PC-3 (cell line): Measurements from ENCODE around the gene PTGDS. TPM values are rescaled to one million over a fixed set of nuclear protein-coding genes. Genes with fewer than 3 reads are reported as not detected.

Experiments used
- ATAC-seq: fragments of 200-7000 bp; cut with Tn5 transposase; 2 replicates; pipeline ENCODE4 v1.9.1; 2020; ENCODE audit warnings: mild to moderate bottlenecking, moderate library complexity
- BruUV-seq: library from RNA; stranded (reverse); fragments of 400-500 nt; replicated peaks from 2 replicates; lab custom pipeline; 2021; lab: Mats Ljungman, UMichigan
- CTCF ChIA-PET: fragments of 300-600 bp; sonication (Branson Sonifier 250); formaldehyde crosslinking; loops from one replicate; lab custom pipeline; 2022; ENCODE audit warnings: antibody characterized with exemption; lab: Charles Lee
- POLR2A ChIA-PET: fragments of 300-600 bp; sonication (Branson Sonifier 250); formaldehyde crosslinking; loops from one replicate; lab custom pipeline; 2022; ENCODE audit warnings: antibody characterized with exemption; ENCODE audit not compliant: unreplicated experiment; lab: Charles Lee
- DNase-seq: peaks from one replicate; pipeline ENCODE4 v3.0.0-alpha.2; 2015
- H2AFZ ChIP-seq: fragments of 300-600 bp; sonication (generic); 2 replicates; pipeline ENCODE4 v1.6.0; 2016; ENCODE audit warnings: antibody characterized with exemption, low read length
- H3F3A ChIP-seq: fragments of 300-600 bp; sonication (generic); one replicate; pipeline ENCODE4 v1.6.0; 2017; ENCODE audit warnings: antibody characterized with exemption, low read length, control low read depth, mild to moderate bottlenecking; ENCODE audit not compliant: unreplicated experiment
- H3K27ac ChIP-seq: fragments of 300-600 bp; sonication (generic); 2 replicates; pipeline ENCODE4 v1.5.1; 2016; ENCODE audit warnings: mild to moderate bottlenecking, low read length
- H3K27me3 ChIP-seq: fragments of 300-600 bp; sonication (generic); 2 replicates; pipeline ENCODE4 v1.6.1; 2016; ENCODE audit warnings: low read length, mixed read lengths
- H3K36me3 ChIP-seq: fragments of 300-600 bp; sonication (generic); 2 replicates; pipeline ENCODE4 v1.6.1; 2016; ENCODE audit warnings: low read depth, mixed run types, low read length, mixed read lengths
- H3K4me1 ChIP-seq: fragments of 300-600 bp; sonication (generic); 2 replicates; pipeline ENCODE4 v1.5.1; 2016; ENCODE audit warnings: low read length; ENCODE audit not compliant: insufficient read depth
- H3K4me2 ChIP-seq: fragments of 300-600 bp; sonication (generic); 2 replicates; pipeline ENCODE4 v1.6.0; 2016; ENCODE audit warnings: low read length
- H3K4me3 ChIP-seq: fragments of 300-600 bp; sonication (generic); 2 replicates; pipeline ENCODE4 v1.5.1; 2016; ENCODE audit warnings: mild to moderate bottlenecking, low read length, mixed read lengths
- H3K79me2 ChIP-seq: fragments of 300-600 bp; sonication (generic); 2 replicates; pipeline ENCODE4 v1.6.1; 2017; ENCODE audit warnings: low read length, mixed read lengths
- H3K9ac ChIP-seq: fragments of 300-600 bp; sonication (generic); 2 replicates; pipeline ENCODE4 v1.6.0; 2016; ENCODE audit warnings: mild to moderate bottlenecking, low read length
- H3K9me2 ChIP-seq: fragments of 300-600 bp; sonication (generic); replicated peaks from 2 replicates; pipeline ENCODE4 v1.6.1; 2016; ENCODE audit warnings: mixed run types, low read length, mixed read lengths
- H3K9me3 ChIP-seq: fragments of 300-600 bp; sonication (generic); 2 replicates; pipeline ENCODE4 v1.6.1; 2016; ENCODE audit warnings: low read length, mixed read lengths
- H4K20me1 ChIP-seq: fragments of 300-600 bp; sonication (generic); 2 replicates; pipeline ENCODE4 v1.6.1; 2016; ENCODE audit warnings: low read length, mixed read lengths
- CTCF ChIP-seq: fragments of 300-600 bp; sonication (generic); conservative IDR thresholded peaks from 2 replicates; pipeline ENCODE4 v1.5.1; 2017; ENCODE audit warnings: antibody characterized with exemption, low read depth, mild to moderate bottlenecking, low read length
- EZH2 ChIP-seq: fragments of 300-600 bp; sonication (generic); IDR thresholded peaks from one replicate; pipeline ENCODE4 v1.6.1; 2017; ENCODE audit warnings: antibody characterized with exemption, mild to moderate bottlenecking, low read length; ENCODE audit not compliant: unreplicated experiment
- EZH2phosphoT487 ChIP-seq: fragments of 300-600 bp; sonication (generic); IDR thresholded peaks from 2 replicates; pipeline ENCODE4 v1.6.1; 2018; ENCODE audit warnings: mild to moderate bottlenecking, antibody characterized with exemption, low read length, borderline replicate concordance
- intact Hi-C: fragments of 100-400 bp; cut with micrococcal nuclease; formaldehyde crosslinking; loops from 2 replicates; pipeline ENCODE4 v1.9.0; 2023
- total RNA-seq: library from RNA; depleted of rRNA; stranded (reverse); fragments of >200 nt; gene quantifications from 2 replicates; pipeline ENCODE4 v1.2.3, GENCODE V29; 2014

Gene PTGDS
- total RNA-seq, 1 experiment from 2014 or later: not detected

DNA sequence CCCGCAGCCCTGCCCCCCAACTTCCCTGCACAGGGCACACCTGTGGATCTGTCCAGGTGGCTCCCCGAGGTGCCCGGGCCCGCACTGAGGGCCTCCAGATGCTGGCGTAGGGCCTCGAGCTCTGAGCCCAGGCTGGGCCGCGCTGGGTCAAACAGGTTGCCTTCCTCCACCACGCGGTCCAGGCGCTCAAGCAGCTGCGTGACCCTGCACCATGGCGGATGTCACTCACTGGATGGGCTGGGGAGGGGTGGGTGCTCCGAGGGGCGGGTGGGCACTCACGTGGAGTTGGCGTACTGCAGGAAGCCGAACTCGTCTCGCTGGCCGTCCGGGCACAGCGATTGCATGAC lies 45.3 kb downstream of the PTGDS start:
- DNase-seq (no peak), ATAC-seq (no peak)
- H3K27ac ChIP-seq: no peak overlapping the region
- H3K4me1 ChIP-seq: peaks cover 10% of the 10 kb centered on the region; the same call in 1 of the 2 replicates
- H3K9me2 ChIP-seq: no peaks in the 10 kb centered on the region
- H3K36me3 ChIP-seq: no peaks in the 10 kb centered on the region
- no peaks in the 10 kb centered on the region for H4K20me1 ChIP-seq
- intact Hi-C loops: no loop called here
- POLR2A ChIA-PET: interaction anchor here (0.5 kb wide), 1 partner anchor 31 kb away, joined by 14 read pairs; no protein-coding TSS in a partner anchor
- BruUV-seq: no TSS peak
- CTCF ChIA-PET: interaction anchor here (1.0 kb wide), 1 partner anchor 13 kb away, joined by 3 read pairs; no protein-coding TSS in a partner anchor
- H3K27me3 ChIP-seq: no peaks in the 10 kb centered on the region
- H3K4me2 ChIP-seq: no peak overlapping the region
- H2AFZ ChIP-seq: no peak overlapping the region
- no peaks in the 10 kb centered on the region for H3K9me3 ChIP-seq
- H3K79me2 ChIP-seq: peaks cover 12% of the 10 kb centered on the region; the same call in 1 of the 2 replicates
- TF ChIP-seq CTCF (no peak), EZH2 (no peak), EZH2phosphoT487 (no peak)
- no peak overlapping the region for H3K9ac ChIP-seq
- H3K4me3 ChIP-seq: no peak overlapping the region
- H3F3A ChIP-seq: no peaks in the 10 kb centered on the region

DNA sequence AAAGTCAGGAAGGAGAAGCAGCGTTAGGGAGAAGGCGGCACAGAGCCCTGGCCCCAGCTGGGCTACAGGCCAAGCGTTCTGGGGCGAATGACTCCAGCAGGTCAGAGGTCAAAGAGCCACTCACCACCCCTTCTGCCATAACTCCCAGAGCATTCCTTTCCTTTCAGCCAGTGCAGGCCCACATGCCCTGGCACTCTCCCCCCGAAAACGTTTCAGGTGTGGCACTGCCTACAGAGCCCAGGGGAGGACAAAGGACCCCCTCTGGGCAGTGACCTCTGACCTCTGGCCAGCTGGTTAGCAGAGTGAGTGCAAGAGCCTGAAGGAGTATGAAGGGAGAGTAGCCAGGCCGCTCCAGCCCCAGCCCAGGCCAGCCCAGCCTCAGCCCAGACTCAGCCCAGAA lies 45.9 kb downstream of the PTGDS start:
- intact Hi-C loops: no loop called here
- H3K4me2 ChIP-seq: no peak overlapping the region
- no peaks in the 10 kb centered on the region for H3K9me3 ChIP-seq
- no peaks in the 10 kb centered on the region for H3K36me3 ChIP-seq
- TF ChIP-seq EZH2phosphoT487 (no peak), EZH2 (no peak), CTCF (no peak)
- no peaks in the 10 kb centered on the region for H3K9me2 ChIP-seq
- no peaks in the 10 kb centered on the region for H3K27me3 ChIP-seq
- peaks cover 12% of the 10 kb centered on the region; the same call in 1 of the 2 replicates for H3K79me2 ChIP-seq
- no peaks in the 10 kb centered on the region for H3F3A ChIP-seq
- ChIA-PET CTCF (no interaction called here), POLR2A (no interaction called here)
- no peak overlapping the region for H3K9ac ChIP-seq
- no peak overlapping the region for H3K27ac ChIP-seq
- ATAC-seq (no peak), DNase-seq (no peak)
- H2AFZ ChIP-seq: no peak overlapping the region
- no peaks in the 10 kb centered on the region for H4K20me1 ChIP-seq
- H3K4me3 ChIP-seq: no peak overlapping the region
- BruUV-seq: no TSS peak
- peaks cover 10% of the 10 kb centered on the region; the same call in 1 of the 2 replicates for H3K4me1 ChIP-seq

GRCh38 chr9:137023583-137023991 lies 46.3 kb downstream of the PTGDS start:
- Histone ChIP-seq H3K9me2 (no peaks in the 10 kb centered on the region), H4K20me1 (no peaks in the 10 kb centered on the region), H3K27me3 (no peaks in the 10 kb centered on the region), H3K4me2 (no peak overlapping the region), H3K4me3 (no peak overlapping the region), H3K36me3 (no peaks in the 10 kb centered on the region), H3K79me2 (peaks cover 12% of the 10 kb centered on the region; the same call in 1 of the 2 replicates), H3K9me3 (no peaks in the 10 kb centered on the region), H3K4me1 (peaks cover 12% of the 10 kb centered on the region; the same call in 1 of the 2 replicates), H3K9ac (no peak overlapping the region), H3F3A (no peaks in the 10 kb centered on the region), H2AFZ (no peak overlapping the region), H3K27ac (no peak overlapping the region)
- TF ChIP-seq EZH2phosphoT487 (no peak), CTCF (no peak), EZH2 (no peak)
- ChIA-PET POLR2A (no interaction called here), CTCF (no interaction called here)
- BruUV-seq: no TSS peak
- intact Hi-C loops: no loop called here
- DNase-seq: no peak
- no peak for ATAC-seq
